Loucy (cell line): Measurements from ENCODE around the gene PSMD2.

ENCODE experiments used
- CTCF ChIP-seq: fragments of 200-600 bp; sonication (generic); conservative IDR thresholded peaks from 2 replicates; pipeline ENCODE4 v1.5.1; 2014; ENCODE audit warnings: mild to moderate bottlenecking, antibody characterized with exemption, low read length
- EZH2phosphoT487 ChIP-seq: fragments of 200-600 bp; IDR thresholded peaks from 2 replicates; pipeline ENCODE4 v1.6.1; 2018; ENCODE audit warnings: antibody characterized with exemption, mild to moderate bottlenecking, moderate library complexity, borderline replicate concordance

- no peak for TF ChIP-seq CTCF
- TF ChIP-seq EZH2phosphoT487 = no peak
These were observed 23.9 kb downstream of the PSMD2 start for GRCh38 chr3:184322731-184323487.
